ENCODE data around the gene ATP6V1G1. TPM values are rescaled to one million over a fixed set of nuclear protein-coding genes. Genes with fewer than 3 reads are reported as not detected.

The ATP6V1G1 gene
- total and polyA plus RNA-seq, 2 of the 13 experiments (the other 11 are each of a cell fraction or from before 2014, with no cell fraction given) = 108 to 158 TPM

GRCh38 chr9:114549697-114550330 lies 37.8 kb upstream of the ATP6V1G1 start:
- no peaks in the 10 kb centered on the region for H3K79me2 ChIP-seq (ENCODE audit: insufficient read depth, low read length)
- no peaks in the 10 kb centered on the region for H3K4me1 ChIP-seq (ENCODE audit: insufficient read depth, low read length)
- intact Hi-C loops (cut with micrococcal nuclease; ENCODE audit: unreplicated experiment) (no loop called here), in situ Hi-C loops (cut with HindIII; ENCODE audit: extremely low pct_ligation_motif_present, low pct_unique_long_range_greater_than_20kb) (no loop called here)
- ChIA-PET CTCF (ENCODE audit: low intra/inter-chr PET ratio, low total read pairs) (no interaction called here), POLR2A (no interaction called here)
- WGBS (ENCODE audit: low lambda C conversion rate) = 32% methylated on average over 9 of the region's 9 CpGs
- H3K27me3 ChIP-seq (ENCODE audit: control insufficient read depth in 1 of 2, insufficient read depth in 2 of 2, low read length in 2 of 2) = peaks cover 0 to 1% of the 10 kb centered on the region in 2 experiments; a peak in 1 of 5 replicates
- no peak overlapping the region for H3K4me2 ChIP-seq (ENCODE audit: low read depth, low read length)
- ATAC-seq (no peak), FAIRE-seq (no peak), DNase-seq (ENCODE audit: low spot score) (no peak)
- no peak overlapping the region for H3K9ac ChIP-seq (ENCODE audit: insufficient read depth, low read depth, low read length)
- no peak overlapping the region for H3K27ac ChIP-seq (ENCODE audit: extremely low read length, insufficient read depth, low read length)
- BruUV-seq (replicated peaks) = no TSS peak
- H3K36me3 ChIP-seq (replicated peaks in 1 of 2; ENCODE audit: control insufficient read depth in 1 of 2, insufficient read depth in 2 of 2, low read length in 2 of 2) = no peaks in the 10 kb centered on the region
- TF ChIP-seq ZNF775 (CRISPR knock-in tag; IDR thresholded peaks at IDR 0.05; ENCODE audit: borderline replicate concordance) (no peak), ZNF382 (CRISPR knock-in tag; IDR thresholded peaks at IDR 0.05; ENCODE audit: borderline replicate concordance) (no peak), NONO (IDR thresholded peaks at IDR 0.05) (no peak), NONO (CRISPR knock-in tag; conservative IDR thresholded peaks at IDR 0.05) (no peak)
- TF ChIP-seq, protein P1, sequence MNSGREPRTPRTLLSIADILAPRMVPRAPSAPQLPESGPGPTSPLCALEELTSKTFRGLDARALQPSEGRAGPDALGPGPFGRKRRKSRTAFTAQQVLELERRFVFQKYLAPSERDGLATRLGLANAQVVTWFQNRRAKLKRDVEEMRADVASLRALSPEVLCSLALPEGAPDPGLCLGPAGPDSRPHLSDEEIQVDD (CRISPR knock-in tag; IDR thresholded peaks at IDR 0.05; ENCODE audit: borderline replicate concordance) = no peak
- H3K9me3 ChIP-seq (ENCODE audit: low read length) = no peaks in the 10 kb centered on the region
- no peak overlapping the region for H2AFZ ChIP-seq (ENCODE audit: low read length)
- H4K20me1 ChIP-seq (ENCODE audit: insufficient read depth, low read length) = no peaks in the 10 kb centered on the region
- no peak overlapping the region for H3K4me3 ChIP-seq (replicated peaks in 1 of 3; ENCODE audit: insufficient read depth in 1 of 3, low read depth in 2 of 3, low read length in 3 of 3)
